Stimulated activated CD8-positive, alpha-beta memory T cell treated with anti-CD3 and anti-CD28 coated beads, Interleukin-2, amount 100 ng/mL, for 1 hour (primary cell): ENCODE results near the gene CACNA1I.

ENCODE experiments used
- DNase-seq, 2 donors: peaks; one replicate each; pipeline ENCODE4 v3.0.0-alpha.2; 2020; ENCODE audit warnings: low read depth in 2 of 2

The CACNA1I gene

DNA sequence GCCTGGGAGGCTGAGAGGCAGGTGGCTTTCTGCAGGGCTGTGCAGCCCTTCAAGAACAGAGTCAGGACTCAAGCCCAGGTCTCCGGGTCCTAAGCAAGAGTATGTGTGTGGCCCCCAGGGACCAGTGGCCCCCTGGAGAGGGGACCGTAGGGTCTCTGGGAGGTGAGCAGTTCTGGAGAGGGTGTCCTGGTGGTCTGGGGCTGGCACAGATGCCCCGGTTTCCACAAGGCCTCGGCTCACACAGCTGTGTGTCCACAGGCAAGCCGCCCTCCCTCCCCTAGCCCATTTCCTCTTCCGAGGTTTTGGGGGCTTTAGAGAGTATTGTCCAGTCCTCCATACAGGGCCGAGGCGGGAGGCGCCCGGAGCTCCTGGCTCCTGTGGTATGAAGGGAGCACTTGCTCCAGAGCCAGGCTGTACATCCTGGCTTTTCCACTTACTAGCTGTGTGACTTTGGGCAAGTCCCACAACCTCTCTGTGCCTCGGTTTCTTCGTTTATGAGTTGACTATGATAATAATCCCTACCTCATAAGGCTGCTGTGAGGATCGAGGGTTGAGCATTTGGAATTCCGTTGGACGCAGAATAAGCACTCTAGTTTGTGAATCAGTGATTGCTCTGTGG is 34.6 kb upstream of the CACNA1I start:
- DNase-seq, result no peak

DNA sequence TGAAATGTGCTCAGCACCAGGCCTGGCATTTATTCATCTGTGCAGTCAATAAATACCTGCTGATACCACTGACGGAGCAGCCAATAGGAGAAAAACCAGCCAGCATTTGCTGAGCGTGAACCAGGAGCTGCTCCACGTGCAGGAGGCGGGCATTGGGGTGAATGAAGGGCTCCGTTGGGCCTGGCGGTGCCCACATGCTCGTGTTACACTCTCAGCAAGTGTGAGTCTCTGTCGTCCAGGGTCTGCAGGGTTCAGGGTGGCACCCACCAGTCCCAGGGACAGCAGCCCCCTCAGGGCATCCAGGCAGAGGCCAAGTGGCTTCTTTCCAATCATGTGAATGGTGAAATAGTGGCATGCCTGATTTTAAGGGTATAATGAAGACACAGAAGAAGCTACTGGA is 33.8 kb upstream of the CACNA1I start:
- DNase-seq, result no peak

DNA sequence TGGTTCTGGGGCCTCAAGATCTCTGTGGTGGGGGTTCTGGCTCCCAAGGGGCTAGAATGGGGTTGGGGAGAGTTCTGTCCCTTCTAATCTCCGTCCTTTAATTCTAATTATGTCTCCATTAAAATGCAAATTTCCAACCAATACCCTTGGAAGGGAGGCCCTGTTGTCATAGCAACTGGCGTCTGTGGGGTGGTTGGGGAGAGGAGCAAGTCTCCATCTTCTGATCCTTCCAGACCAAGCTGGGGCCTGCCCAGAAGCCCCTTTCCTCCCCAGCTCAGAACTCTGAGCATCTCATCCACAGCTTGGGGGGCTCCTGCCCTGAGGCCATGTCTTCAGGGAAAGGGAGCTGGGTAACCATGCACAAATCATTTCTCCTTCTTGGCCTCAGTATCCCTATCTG is 32.6 kb upstream of the CACNA1I start:
- no peak for DNase-seq

DNA sequence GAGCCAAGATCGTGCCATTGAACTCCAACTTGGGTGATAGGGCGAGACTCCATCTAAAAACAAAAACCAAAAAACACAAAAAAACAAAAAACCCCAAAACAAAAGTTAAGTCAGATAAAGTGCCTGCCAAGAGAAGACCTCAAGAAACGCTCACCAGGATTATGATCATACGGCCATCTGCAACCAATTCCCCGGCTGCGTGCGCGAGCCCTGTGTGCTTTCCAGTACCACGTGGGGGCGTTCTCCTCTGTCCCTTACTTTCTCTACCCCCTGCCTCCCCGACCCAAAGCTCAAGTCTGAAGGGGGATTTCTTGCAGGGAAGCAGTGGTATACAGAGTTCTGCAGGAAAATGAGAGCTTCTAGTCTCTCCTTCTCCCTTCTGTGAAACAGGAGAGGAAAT is 27.5 kb upstream of the CACNA1I start:
- DNase-seq, result no peak

DNA sequence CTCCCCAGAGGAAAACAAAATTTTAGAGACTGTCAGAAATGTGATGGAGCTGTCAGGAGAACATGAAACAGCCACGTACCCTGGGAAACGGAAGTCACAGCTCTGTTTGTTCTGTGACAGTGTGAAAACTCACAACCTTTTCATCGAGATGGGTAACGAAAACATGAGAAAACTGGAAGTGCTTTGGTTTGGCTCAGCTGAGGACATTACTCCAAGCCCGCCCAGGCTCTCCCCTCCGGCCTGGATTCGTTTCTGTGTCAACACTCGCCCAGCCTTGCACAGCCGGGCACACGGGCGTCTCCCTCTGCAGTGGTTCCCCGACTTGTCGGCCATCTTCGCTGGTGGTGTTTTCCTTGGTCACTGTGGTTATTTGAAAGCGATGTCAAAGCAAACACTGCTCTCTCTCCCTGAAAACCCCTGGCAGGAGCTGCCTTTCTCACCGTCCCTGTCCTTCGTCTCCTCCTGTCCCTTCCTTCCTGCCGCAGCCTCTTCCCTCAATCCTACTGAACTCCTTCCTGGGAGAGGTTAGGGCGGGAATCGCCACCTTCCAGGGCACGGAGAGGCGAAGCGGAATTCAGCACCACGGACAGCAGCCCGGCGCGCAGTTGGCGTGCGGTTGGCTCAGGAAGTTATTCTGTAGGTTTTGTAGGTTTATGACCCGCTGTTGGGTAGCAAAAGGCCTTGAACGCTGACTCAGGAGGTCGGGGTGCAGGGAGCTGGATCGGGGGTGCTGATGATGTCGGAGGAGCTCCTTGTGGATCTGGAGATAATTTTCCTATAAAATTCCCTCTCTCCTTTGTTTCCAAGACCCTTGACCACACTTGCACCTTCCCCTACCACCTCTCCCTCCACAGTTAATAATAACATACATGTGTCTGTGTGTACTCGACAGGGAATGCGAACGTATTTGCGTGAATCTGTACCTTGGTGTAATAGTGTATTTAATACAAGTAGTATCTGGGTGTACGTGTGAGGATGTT is 24.9 kb upstream of the CACNA1I start:
- DNase-seq, result peak; percentile 45 to 56

DNA sequence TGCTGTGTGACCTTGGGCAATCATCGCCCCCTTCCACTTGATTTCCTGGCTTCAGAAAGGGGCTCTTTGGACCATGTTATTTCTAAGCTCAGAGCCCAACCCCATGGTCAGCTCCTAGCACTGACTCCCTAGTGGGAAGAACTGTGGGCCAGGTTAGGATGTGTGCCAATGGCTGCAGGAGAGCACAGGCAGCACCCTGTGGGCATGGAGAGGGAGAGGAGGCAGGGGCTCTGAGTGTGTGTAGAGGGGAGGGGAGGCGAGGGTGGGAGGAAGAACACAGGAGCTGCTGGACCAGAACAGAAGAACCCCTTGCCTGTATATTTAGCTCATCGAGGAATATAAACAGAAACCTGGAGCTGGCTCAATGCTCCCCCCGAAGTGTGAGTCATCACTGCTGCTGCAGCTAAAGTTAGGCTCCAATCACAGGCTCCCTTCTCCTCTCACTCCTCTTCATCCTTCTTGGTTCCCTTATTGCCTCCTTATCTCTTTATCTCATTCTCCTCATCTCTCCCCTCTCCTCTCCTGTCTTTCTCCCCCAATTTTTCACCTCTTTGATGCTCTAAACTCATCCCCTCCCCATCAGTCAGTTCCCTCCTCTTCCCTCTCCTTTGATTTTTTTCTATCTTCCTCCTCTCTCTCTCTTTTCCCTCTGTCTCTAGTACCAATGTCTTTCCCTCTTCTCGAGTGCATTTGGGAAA is 23.5 kb upstream of the CACNA1I start:
- DNase-seq, result no peak

DNA sequence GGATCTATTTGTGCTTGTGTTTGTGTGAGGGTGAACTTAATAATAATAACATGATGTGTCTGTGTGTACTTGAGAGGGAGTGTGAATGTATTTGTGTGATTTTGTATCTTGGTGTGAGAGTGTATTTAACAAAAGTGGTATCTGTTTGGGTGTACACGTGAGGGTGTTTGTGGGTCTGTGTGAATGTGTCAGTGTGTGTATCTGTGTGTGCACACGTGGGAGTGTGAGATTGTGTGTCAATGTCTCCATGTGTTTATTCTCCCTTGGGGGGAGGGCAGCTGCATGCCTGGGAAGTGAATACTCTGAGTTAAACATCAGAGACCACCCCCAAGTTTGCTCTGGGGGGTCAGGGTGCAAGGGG is 23.0 kb upstream of the CACNA1I start:
- DNase-seq, result no peak

DNA sequence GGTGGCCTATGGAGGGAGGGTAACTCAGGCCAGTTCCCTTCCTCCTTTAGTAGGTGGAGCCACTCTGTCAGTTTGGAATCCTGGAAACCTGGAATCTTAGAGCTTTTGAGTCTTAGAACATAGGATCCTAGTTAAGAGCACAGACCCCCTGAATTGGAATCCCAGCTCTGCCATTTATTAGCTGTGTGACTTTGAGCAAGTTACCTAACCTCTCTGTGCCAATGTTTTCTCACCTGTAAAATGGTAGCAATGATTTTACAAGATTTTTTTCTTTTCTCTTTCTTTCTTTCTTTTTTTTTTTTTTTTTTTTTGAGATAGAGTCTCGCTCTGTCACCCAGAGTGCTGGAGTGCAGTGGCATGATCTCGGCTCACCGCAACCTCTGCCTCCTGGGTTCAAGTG is 17.1 kb upstream of the CACNA1I start:
- DNase-seq, result no peak

DNA sequence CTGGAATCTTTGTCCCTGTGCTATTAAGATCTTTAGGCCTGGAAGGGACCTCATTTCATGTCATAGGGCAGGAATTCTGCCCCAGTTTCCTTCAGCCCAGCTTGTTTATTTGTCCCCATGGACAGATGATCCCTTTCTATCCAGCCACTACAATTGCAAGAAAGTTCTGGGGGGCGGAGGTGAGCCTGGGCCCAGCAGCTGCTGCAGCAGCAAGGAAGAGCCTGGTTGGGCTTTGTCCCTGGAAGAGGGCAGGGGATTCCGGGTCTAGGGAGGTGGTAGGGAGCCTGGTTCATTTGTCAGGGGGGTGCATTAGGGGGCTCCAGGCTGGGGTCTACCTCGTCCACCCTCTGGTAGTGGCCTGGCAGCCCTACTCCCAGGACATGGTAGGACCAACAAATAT is 16.4 kb upstream of the CACNA1I start:
- no peak for DNase-seq

DNA sequence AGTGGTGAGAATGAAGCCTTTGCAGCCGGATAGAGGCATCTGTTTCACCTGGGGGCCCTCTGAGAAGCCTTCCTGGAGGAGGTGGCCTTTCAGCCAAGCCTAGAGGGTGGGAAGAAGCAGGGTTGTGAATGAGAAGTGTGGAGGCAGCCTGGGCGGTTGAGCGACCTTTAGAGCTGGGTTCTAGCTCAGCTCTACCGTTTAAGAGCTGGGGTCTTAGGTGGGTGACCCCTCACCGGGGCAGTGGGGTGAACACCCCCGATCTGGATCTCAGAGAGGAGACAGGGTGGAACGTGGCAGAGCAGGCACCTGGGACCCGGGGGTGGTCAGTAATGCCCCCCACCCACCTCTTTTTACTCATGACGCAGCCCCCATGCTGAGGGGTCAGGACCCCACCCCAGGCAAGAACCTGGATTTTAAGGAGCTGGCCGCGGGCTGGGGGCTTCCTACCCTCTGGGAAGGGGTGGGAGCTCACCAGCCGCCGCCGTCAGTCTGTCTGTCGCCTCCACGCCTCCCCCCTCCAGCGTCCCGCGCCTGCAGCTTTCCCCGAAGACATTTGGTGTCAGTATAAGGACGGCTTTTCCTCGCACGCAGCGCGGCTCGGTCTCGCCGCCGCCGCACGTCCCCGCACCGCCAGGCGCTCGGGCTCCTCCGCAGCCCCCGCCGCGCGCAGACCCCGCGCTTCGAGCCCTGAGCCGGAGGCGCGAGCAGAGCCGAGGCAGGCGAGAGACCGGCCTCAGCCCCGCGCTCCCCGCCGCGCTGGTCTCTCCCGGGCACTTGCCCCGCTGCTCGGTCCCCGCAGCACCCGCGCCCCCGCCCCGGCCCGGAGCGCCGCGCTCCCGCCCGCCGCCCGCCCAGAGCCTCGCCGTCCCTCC is 13.3 kb upstream of the CACNA1I start:
- no peak for DNase-seq

DNA sequence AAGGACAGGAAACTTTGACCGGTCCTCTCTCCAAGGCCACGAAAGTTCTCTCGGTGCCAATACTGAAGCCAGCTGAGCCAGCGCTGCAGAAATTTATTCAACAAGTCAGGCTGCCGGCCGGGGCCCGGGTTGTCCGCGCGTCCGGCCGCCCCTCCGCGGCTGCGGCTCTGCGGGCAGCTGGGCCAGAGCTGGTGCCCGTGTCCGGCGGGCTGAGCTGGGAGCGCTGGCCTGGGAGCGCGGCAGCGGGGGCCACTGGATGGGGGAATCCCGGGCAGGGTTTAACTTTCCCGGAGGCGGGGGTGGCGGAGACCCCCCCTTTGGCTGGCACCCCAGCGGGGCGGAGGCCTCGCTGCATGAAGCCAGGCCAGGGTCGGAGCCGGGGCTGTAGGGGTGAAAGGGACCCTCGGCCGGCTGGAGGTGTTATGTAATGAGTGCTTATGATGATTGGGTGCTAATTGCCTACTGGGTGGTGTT is 12.3 kb upstream of the CACNA1I start:
- no peak for DNase-seq

DNA sequence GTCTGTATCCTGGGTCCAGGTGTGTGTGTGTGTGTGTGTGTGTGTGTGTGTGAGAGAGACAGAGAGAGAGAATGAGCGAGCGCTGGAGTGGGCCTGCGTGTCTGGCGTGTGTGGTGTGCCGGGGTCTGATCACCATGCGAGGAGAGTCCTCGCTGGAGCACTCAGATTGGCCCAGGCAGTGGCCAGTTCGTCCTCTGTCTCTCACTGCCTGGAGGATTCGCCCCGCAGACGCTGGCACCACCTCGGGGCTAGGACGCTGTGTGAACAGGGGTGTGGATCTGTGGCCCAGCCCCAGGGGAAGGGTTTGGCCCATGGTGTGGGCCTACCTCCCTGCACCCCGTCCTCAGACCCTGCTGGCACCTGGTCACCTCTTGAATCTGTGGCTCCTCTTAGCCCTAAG is 11.6 kb upstream of the CACNA1I start:
- no peak for DNase-seq

DNA sequence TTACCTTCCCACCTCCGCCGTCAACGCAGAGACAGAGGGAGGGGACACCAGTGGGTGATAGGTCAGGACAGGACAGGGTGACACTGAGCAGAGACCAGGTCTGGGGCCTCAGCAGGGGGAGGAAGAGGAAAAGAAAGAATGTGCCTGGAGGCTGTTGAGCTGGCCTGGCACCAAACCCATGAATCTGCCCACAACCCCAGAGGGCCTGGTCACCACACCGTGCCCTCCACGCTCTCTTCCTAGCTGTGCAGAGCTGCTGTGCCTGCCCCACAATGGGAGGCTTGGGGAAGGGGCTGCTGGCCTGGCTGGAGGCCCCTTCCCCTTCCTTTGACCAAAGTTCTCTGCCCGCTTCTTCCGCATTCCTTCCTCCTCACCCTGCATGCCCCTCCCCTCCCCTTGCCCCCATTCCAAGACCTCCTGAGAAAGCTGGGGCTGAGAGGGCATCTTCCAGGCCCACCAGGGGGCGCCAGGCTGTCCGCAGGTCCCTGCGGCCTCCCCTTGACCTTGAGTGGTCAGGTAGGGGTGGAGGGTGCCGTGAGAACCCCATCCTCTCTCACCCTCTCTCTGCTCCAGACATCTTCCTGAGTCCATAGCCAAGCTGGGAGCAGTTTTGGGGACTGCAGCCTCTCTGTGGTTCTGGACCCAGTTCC is 11.0 kb upstream of the CACNA1I start:
- DNase-seq, result no peak

DNA sequence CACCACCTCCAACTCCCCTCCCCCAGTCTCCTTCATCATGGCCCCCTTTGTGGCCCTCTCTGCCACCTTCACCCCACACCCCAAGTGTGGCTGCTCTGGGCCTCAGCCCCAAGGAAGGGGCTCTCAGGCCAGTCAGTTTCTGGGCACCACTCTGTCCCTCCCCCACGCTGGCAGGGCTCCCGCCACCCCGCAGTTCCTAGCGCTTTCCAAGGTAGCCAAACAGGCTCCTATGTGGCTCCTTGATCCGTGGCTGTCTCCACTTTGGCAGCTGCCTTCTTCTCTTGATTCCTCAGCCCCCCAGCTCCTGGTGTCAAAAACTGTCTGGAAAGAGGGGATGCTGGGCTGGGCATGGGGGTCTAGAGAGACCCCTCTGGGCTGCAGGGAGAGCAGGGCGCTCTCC is 10.4 kb upstream of the CACNA1I start:
- DNase-seq, result no peak

DNA sequence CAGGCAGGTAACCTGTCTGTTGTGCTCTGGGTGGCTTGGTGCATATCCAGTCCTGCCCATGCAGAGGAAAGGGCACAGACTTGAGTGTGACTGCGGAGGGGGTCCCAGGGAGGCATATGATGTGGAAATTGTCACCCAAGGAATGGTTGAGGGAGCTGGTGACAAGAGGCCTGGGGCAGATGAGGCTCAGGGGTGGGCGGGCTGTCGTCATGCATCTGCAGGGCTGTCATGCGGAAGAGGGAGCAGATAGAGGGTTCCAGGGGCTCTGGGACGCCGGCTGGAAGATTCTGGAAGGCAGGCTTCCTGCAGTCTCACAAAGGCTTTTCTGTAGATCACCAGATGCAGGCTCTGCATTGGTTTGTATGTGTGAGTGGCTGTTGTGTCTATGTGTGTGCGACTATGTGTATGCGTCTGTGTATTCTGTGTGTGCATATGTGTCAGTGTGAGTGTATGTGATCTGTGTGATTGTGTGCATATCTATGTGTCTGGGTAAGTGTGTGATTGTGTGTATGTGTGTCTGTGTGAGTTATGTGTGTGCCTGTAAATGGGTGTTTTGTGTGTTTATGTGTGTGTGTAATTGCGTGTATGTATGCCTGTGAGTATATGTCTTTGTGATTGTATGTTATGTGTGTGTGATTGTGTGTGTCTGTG is 7.6 kb upstream of the CACNA1I start:
- no peak for DNase-seq

DNA sequence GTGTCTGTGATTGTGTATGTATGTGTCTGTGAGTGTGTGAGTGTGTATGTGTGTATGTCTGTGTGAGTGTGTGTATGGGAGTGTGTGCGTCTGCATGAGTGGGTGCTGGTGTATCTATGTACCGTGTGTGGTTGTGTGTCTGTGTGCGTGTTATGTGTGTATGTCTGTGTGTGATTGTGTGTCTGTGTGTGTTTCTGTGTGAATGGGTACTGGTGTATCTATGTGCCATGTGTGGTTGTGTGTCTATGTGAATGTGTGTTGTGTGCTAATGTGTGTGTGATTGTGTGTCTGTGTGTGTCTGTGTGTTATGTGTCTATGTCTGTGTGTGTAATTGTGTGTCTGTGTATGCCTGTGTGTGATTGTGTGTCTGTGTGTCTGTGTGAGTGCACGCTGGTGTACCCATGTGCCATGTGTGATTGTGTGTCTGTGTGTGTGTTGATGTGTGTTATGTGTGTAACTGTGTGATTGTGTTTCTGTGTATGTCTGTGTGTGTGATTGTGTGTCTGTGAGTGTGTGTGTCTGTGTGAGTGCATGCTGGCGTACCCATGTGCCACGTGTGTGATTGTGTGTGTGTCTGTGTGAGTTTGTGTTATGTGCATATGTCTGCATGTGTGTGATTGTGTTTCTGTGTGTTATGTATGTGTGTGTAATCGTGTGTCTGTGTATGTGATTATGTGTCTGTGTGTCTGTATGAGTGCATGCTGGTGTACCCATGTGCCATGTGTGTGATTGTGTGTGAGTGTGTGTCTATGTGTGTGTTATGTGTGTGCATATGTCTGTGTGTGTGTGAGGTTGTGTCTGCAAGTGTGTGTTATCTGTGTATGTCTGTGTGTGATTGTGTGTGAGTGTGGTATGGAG is 6.8 kb upstream of the CACNA1I start:
- DNase-seq, result no peak

DNA sequence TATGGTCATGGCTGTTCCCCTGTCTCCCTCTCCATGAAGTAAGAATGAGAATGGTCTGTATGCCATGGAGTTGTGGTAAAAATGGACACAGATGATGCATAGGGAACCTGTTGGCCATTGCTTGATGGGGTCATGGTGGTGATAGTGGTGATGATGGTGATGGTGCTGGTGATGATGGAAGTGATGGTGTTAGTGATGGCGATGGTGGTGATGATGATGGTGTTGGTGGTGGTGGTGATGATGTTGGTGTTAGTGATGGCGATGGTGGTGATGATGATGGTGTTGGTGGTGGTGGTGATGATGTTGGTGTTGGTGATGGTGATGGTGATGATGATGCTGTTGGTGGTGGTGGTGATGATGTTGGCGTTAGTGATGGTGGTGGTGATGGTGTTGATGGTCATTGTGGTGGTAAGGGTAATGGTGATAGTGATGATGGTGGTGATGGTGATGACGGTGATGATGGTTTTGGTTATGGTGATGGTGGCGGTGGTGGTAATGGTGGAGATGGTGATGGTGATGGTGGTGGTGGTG is 5.1 kb upstream of the CACNA1I start:
- no peak for DNase-seq

DNA sequence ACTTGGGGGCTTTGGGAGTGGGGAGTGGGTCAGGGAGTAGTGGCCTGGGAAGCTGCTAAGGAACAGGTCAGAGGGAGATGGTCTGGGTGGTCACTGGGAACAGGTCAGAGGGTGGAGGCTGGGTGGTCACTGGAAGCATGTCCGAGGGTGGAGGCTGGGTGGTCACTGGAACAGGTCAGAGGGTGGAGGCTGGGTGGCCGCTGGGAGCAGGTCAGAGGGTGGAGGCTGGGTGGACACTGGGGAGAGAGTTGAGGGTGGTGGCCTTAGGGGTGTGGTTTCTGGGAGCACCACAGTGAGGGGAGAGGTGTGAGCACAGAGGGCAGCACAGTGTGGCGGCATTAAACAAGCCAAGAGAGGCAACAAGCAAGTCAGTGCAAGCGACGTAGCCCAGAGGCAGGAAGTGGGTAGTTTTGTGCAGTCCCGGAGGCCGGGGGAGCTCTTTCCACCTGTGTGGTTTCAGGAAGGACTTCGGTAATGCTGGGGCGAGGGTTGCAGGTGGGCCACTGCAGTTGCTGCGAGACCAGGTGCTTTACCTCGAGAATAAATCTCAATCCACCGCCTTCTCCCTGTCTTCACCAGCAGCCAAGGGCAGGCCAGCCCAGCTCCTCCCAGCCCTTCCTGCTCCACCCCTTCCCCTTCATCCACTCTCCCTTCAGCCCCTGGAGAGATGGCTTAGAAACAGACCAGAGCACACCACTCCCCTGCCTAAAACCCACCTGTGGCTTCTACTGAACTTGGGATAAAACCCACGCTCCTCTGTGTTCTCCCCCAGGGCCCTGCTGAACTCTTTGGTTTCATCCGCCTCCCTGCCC is 3.2 kb upstream of the CACNA1I start:
- no peak for DNase-seq
